Osteoblast (primary cell): ENCODE measurements around the gene ACACA. TPM values are rescaled to one million over a fixed set of nuclear protein-coding genes. Genes with fewer than 3 reads are reported as not detected.

ENCODE experiments used
- DNase-seq: peaks from one replicate; pipeline ENCODE4 v3.0.0; 2011; ENCODE audit warnings: low spot score, mixed read lengths; ENCODE audit not compliant: insufficient read length; ENCODE audit errors: missing footprints
- H2AFZ ChIP-seq: 2 replicates; pipeline ENCODE4 v1.6.0; 2011; ENCODE audit warnings: mild to moderate bottlenecking, low read length
- H3K27ac ChIP-seq: 2 replicates; pipeline ENCODE4 v1.5.1; 2011; ENCODE audit warnings: mild to moderate bottlenecking, low read depth, low read length, moderate library complexity
- H3K27me3 ChIP-seq: 2 replicates; pipeline ENCODE4 v1.6.0; 2012; ENCODE audit warnings: mild to moderate bottlenecking, control low read depth, inconsistent platforms, low read length, moderate library complexity; ENCODE audit not compliant: insufficient read depth
- H3K36me3 ChIP-seq: 2 replicates; pipeline ENCODE4 v1.5.1; 2011; ENCODE audit warnings: mild to moderate bottlenecking, low read length, control low read depth, moderate library complexity; ENCODE audit not compliant: insufficient read depth
- H3K4me1 ChIP-seq: 2 replicates; pipeline ENCODE4 v1.5.1; 2011; ENCODE audit warnings: mild to moderate bottlenecking, low read length, control low read depth, moderate library complexity; ENCODE audit not compliant: insufficient read depth
- H3K4me2 ChIP-seq: 2 replicates; pipeline ENCODE4 v1.6.0; 2011; ENCODE audit warnings: mild to moderate bottlenecking, low read length; ENCODE audit not compliant: insufficient read depth
- H3K4me3 ChIP-seq: fragments of 200-600 bp; sonication (generic); 3 replicates; pipeline ENCODE4 v1.5.1; 2012; ENCODE audit warnings: mild to moderate bottlenecking, low read length, inconsistent platforms; ENCODE audit not compliant: insufficient read depth
- H3K79me2 ChIP-seq: 2 replicates; pipeline ENCODE4 v1.6.0; 2012; ENCODE audit warnings: mild to moderate bottlenecking, low read length, control low read depth, inconsistent platforms; ENCODE audit not compliant: insufficient read depth
- H3K9me3 ChIP-seq: 2 replicates; pipeline ENCODE4 v1.5.1; 2011; ENCODE audit warnings: low read depth, low read length, control low read depth
- H4K20me1 ChIP-seq: 2 replicates; pipeline ENCODE4 v1.6.0; 2012; ENCODE audit warnings: mild to moderate bottlenecking, low read length, control low read depth; ENCODE audit not compliant: insufficient read depth
- total RNA-seq: library from RNA; depleted of rRNA; stranded (reverse); fragments of >200 nt; gene quantifications from 2 replicates; pipeline ENCODE4 v1.2.3, GENCODE V29; 2012
- TF ChIP-seq, protein P1 (sequence below): IDR thresholded peaks from 2 replicates; pipeline ENCODE4 v1.5.1; 2011; ENCODE audit warnings: mild to moderate bottlenecking, low read depth, low read length, moderate library complexity; ENCODE audit errors: extremely low read depth

Gene ACACA
- total RNA-seq, 1 donor = 78.9 TPM

DNA sequence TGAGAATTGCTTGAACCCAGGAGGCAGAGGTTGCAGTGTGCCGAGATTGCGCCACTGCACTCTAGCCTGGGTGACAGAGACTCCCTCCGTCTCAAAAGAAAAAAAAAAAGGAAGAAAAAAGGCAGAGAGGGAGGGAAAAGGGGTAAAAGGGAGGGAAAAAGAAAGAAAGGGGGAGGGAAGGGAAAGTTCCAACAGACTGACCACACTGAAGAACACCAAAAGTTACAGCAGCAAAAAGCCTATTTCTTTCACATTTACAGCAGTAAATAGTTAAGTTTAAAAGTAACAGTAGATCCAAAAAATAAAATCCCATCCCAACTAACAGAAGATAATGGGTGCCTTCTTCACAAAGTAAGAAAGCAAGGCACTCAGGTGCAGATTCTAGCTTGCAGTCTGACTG is 67.8 kb downstream of the ACACA start:
- no peak overlapping the region for H3K4me2 ChIP-seq
- no peaks in the 10 kb centered on the region for H3K9me3 ChIP-seq
- H3K27me3 ChIP-seq = no peaks in the 10 kb centered on the region
- no peak overlapping the region for H3K27ac ChIP-seq
- H4K20me1 ChIP-seq = no peaks in the 10 kb centered on the region
- DNase-seq = no peak
- peaks cover 13% of the 10 kb centered on the region for H3K36me3 ChIP-seq
- no peak overlapping the region for H3K4me3 ChIP-seq
- peaks cover 22% of the 10 kb centered on the region for H3K79me2 ChIP-seq
- no peaks in the 10 kb centered on the region for H3K4me1 ChIP-seq
- TF ChIP-seq, protein P1, sequence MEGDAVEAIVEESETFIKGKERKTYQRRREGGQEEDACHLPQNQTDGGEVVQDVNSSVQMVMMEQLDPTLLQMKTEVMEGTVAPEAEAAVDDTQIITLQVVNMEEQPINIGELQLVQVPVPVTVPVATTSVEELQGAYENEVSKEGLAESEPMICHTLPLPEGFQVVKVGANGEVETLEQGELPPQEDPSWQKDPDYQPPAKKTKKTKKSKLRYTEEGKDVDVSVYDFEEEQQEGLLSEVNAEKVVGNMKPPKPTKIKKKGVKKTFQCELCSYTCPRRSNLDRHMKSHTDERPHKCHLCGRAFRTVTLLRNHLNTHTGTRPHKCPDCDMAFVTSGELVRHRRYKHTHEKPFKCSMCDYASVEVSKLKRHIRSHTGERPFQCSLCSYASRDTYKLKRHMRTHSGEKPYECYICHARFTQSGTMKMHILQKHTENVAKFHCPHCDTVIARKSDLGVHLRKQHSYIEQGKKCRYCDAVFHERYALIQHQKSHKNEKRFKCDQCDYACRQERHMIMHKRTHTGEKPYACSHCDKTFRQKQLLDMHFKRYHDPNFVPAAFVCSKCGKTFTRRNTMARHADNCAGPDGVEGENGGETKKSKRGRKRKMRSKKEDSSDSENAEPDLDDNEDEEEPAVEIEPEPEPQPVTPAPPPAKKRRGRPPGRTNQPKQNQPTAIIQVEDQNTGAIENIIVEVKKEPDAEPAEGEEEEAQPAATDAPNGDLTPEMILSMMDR = no peak
- no peak overlapping the region for H2AFZ ChIP-seq

DNA sequence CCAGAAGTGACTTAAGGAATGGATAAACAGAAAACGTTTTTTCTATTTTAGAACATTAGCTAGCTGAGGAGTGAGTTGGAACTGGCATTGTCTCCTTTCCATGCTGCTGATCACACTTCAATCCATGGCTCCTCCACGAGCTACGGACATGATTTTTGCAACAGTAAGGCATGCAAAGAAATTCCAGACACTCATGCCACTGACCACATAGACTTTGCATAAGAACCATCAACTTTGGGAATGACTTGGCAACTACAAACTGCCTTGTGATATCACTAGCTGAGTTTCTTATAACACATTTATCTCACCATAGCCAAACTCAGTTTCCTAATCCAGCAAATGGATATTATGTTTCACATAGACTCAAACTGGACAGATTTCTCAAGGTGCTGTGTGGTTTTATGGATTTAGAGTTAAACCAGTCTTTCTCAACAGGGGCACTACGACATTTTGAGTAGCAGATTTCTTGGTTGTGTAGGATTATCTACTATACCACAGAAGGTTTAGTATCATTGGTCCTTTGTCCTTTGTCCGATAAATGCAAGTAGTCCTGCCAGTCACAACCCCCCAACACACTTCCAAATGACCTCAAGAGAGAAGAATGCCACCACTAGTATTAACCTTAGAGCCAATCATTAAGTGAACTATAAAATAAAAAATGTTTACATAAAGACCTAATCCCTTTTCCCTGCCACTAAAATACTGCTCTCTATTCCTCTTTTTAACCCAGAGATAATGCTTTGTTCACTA is 79.1 kb downstream of the ACACA start:
- H3K27ac ChIP-seq = peak overlapping the region; percentile 72
- no peaks in the 10 kb centered on the region for H3K27me3 ChIP-seq
- peak; percentile 79 for DNase-seq
- TF ChIP-seq, protein P1 = no peak
- H4K20me1 ChIP-seq = peaks cover under 1% of the 10 kb centered on the region
- H3K36me3 ChIP-seq = peaks cover 21% of the 10 kb centered on the region
- no peak overlapping the region for H2AFZ ChIP-seq
- H3K9me3 ChIP-seq = no peaks in the 10 kb centered on the region
- H3K4me1 ChIP-seq = peaks cover 13% of the 10 kb centered on the region
- peaks cover 6% of the 10 kb centered on the region for H3K79me2 ChIP-seq
- no peak overlapping the region for H3K4me3 ChIP-seq
- peak overlapping the region; percentile 25 for H3K4me2 ChIP-seq

GRCh38 chr17:37322826-37323561 is 83.6 kb downstream of the ACACA start:
- H3K27ac ChIP-seq = no peak overlapping the region
- no peak overlapping the region for H3K4me2 ChIP-seq
- H3K4me1 ChIP-seq = peaks cover 11% of the 10 kb centered on the region
- peaks cover 3% of the 10 kb centered on the region for H3K36me3 ChIP-seq
- peaks cover 8% of the 10 kb centered on the region for H3K79me2 ChIP-seq
- DNase-seq = no peak
- H3K9me3 ChIP-seq = no peaks in the 10 kb centered on the region
- H3K27me3 ChIP-seq = no peaks in the 10 kb centered on the region
- H4K20me1 ChIP-seq = peaks cover 3% of the 10 kb centered on the region
- H2AFZ ChIP-seq = no peak overlapping the region
- H3K4me3 ChIP-seq = no peak overlapping the region
- TF ChIP-seq, protein P1 = no peak

DNA sequence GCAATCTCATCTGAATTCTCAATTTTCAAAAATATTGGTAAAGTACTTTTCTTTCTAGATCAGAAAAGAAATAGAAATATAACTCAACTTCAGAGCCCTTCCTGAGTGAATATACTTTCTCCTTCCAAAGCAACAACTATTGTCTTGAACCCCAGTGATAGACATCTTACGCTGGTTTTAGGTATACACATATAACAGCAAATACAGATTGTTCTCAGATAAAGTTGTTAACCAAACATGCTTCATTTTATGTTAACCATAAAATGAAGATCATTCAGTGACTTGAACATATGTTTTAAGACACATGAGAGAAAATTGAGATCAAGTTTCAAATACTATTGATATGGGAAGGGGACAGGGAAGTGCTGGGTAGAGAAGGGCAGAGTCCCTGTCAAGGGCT is 84.5 kb downstream of the ACACA start:
- Histone ChIP-seq H3K36me3 (peaks cover 3% of the 10 kb centered on the region), H3K27me3 (no peaks in the 10 kb centered on the region), H3K79me2 (peaks cover 8% of the 10 kb centered on the region), H3K4me1 (peaks cover 5% of the 10 kb centered on the region), H3K4me3 (no peak overlapping the region), H3K9me3 (no peaks in the 10 kb centered on the region), H4K20me1 (peaks cover 3% of the 10 kb centered on the region), H3K4me2 (no peak overlapping the region), H2AFZ (no peak overlapping the region), H3K27ac (no peak overlapping the region)
- TF ChIP-seq, protein P1 = no peak
- no peak for DNase-seq
